Endothelial cell of umbilical vein (primary cell): ENCODE measurements around the gene TRIM3. TPM values are rescaled to one million over a fixed set of nuclear protein-coding genes. Genes with fewer than 3 reads are reported as not detected.

Experiments used
- BruUV-seq: library from RNA; stranded (reverse); fragments of 400-500 nt; replicated peaks from 2 replicates; lab custom pipeline; 2021; lab: Mats Ljungman, UMichigan
- CTCF ChIA-PET: fragments of 300-600, 350-600 bp; sonication (Branson Sonifier 250); formaldehyde crosslinking; loops from one replicate; lab custom pipeline; 2021; ENCODE audit warnings: antibody characterized with exemption, inconsistent platforms; lab: Charles Lee
- POLR2A ChIA-PET: fragments of 300-600, 350-600 bp; sonication (Branson Sonifier 250); formaldehyde crosslinking; loops from one replicate; lab custom pipeline; 2021; ENCODE audit warnings: antibody characterized with exemption, inconsistent platforms; lab: Charles Lee
- DNase-seq: peaks from one replicate; pipeline ENCODE4 v3.0.0-alpha.2; 2011; ENCODE audit warnings: low read depth, low spot score
- FAIRE-seq: peaks from 2 replicates; lab custom pipeline; 2011; peaks lifted over from hg19 to GRCh38; lab: Jason Lieb, UNC
- H2AFZ ChIP-seq: 2 replicates; pipeline ENCODE4 v1.6.0; 2012; ENCODE audit warnings: low read depth, low read length, control low read depth, inconsistent platforms
- H3K27ac ChIP-seq: 2 replicates; pipeline ENCODE4 v1.5.1; 2011; ENCODE audit warnings: low read depth, mild to moderate bottlenecking, control low read depth, low read length, moderate library complexity; ENCODE audit not compliant: insufficient read depth
- H3K27me3 ChIP-seq, 2 experiments: 2 replicates each; pipeline versions ENCODE4 v1.6.0 to v1.6.1; 2011; ENCODE audit warnings: low read length in 2 of 2, mixed read lengths in 1 of 2; ENCODE audit not compliant: control insufficient read depth in 2 of 2, insufficient read depth in 2 of 2
- H3K36me3 ChIP-seq, 2 experiments: 2 replicates in 1 of 2; 3 replicates in 1 of 2; pipeline ENCODE4 v1.5.1; 2011; ENCODE audit warnings: low read length in 2 of 2, mild to moderate bottlenecking in 1 of 2, moderate library complexity in 1 of 2; ENCODE audit not compliant: control insufficient read depth in 2 of 2, insufficient read depth in 2 of 2; ENCODE audit errors: extremely low read depth in 1 of 2
- H3K4me1 ChIP-seq: 3 replicates; pipeline ENCODE4 v1.5.1; 2011; ENCODE audit warnings: mild to moderate bottlenecking, low read length; ENCODE audit not compliant: control insufficient read depth, insufficient read depth; ENCODE audit errors: extremely low read depth
- H3K4me2 ChIP-seq: 2 replicates; pipeline ENCODE4 v1.6.1; 2011; ENCODE audit warnings: low read length, control low read depth, mixed read lengths; ENCODE audit not compliant: insufficient read depth
- H3K4me3 ChIP-seq, 3 experiments: fragments of 200-600 bp in 1 of 3; sonication (generic), shearing (Covaris generic) in 1 of 3; replicated peaks in 1 of 3; 2 replicates each; pipeline ENCODE4 v1.5.1; 2011 to 2016; ENCODE audit warnings: control low read depth in 3 of 3, low read length in 3 of 3, mild to moderate bottlenecking in 2 of 3, inconsistent platforms in 1 of 3, low read depth in 1 of 3, moderate library complexity in 1 of 3; ENCODE audit not compliant: insufficient read depth in 1 of 3
- H3K79me2 ChIP-seq: 2 replicates; pipeline ENCODE4 v1.6.0; 2012; ENCODE audit warnings: low read length, inconsistent platforms; ENCODE audit not compliant: control insufficient read depth, insufficient read depth
- H3K9ac ChIP-seq: replicated peaks from 2 replicates; pipeline ENCODE3; 2011; ENCODE audit warnings: low read length, control low read depth; ENCODE audit not compliant: insufficient read depth; ENCODE audit errors: extremely low read depth
- H3K9me1 ChIP-seq: replicated peaks from 3 replicates; pipeline ENCODE4 v1.6.0; 2011; ENCODE audit warnings: mild to moderate bottlenecking, low read length; ENCODE audit not compliant: control insufficient read depth, insufficient read depth; ENCODE audit errors: extremely low read depth
- H3K9me3 ChIP-seq: replicated peaks from 2 replicates; pipeline ENCODE4 v1.5.1; 2012; ENCODE audit warnings: low read length, inconsistent platforms; ENCODE audit not compliant: control insufficient read depth, insufficient read depth
- H4K20me1 ChIP-seq: replicated peaks from 2 replicates; pipeline ENCODE3; 2011; ENCODE audit warnings: mild to moderate bottlenecking, low read length; ENCODE audit not compliant: control insufficient read depth, insufficient read depth; ENCODE audit errors: extremely low read depth
- CTCF ChIP-seq, 2 donors: IDR thresholded peaks; 1 replicate in 1 of 2; 2 replicates in 1 of 2; pipeline ENCODE4 v1.5.1; 2011; ENCODE audit warnings: low read length in 2 of 2, mild to moderate bottlenecking in 2 of 2, moderate library complexity in 2 of 2, control low read depth in 1 of 2, inconsistent platforms in 1 of 2, low read depth in 1 of 2; ENCODE audit not compliant: insufficient read depth in 1 of 2; ENCODE audit errors: extremely low read depth in 1 of 2
- EZH2 ChIP-seq: IDR thresholded peaks from 2 replicates; pipeline ENCODE4 v1.6.1; 2012; ENCODE audit warnings: borderline replicate concordance, low read depth, mild to moderate bottlenecking, moderate library complexity, low read length, inconsistent platforms; ENCODE audit not compliant: severe bottlenecking
- FOS ChIP-seq: IDR thresholded peaks from 2 replicates; pipeline ENCODE4 v1.6.1; 2011; ENCODE audit warnings: mild to moderate bottlenecking, low read length, moderate library complexity, borderline replicate concordance; ENCODE audit not compliant: insufficient read depth
- GATA2 ChIP-seq: IDR thresholded peaks from 2 replicates; pipeline ENCODE4 v1.7.0; 2011; ENCODE audit warnings: low read depth, mild to moderate bottlenecking, moderate library complexity, mixed read lengths, low read length; ENCODE audit not compliant: insufficient read length, insufficient read depth
- JUN ChIP-seq: IDR thresholded peaks from 2 replicates; pipeline ENCODE4 v1.6.1; 2011; ENCODE audit warnings: borderline replicate concordance, low read depth; ENCODE audit not compliant: insufficient read length, insufficient read depth
- MAX ChIP-seq: IDR thresholded peaks from 2 replicates; pipeline ENCODE4 v1.6.1; 2011; ENCODE audit not compliant: insufficient read depth, insufficient read length
- MYC ChIP-seq: IDR thresholded peaks from one replicate; pipeline ENCODE4 v1.6.1; 2011; ENCODE audit warnings: mild to moderate bottlenecking, low read depth, low read length
- POLR2A ChIP-seq: IDR thresholded peaks from 2 replicates; pipeline ENCODE4 v1.6.1; 2012; ENCODE audit warnings: low read depth, mild to moderate bottlenecking, control low read depth, low read length
- POLR2AphosphoS5 ChIP-seq: IDR thresholded peaks from 2 replicates; pipeline ENCODE4 v1.6.1; 2012; ENCODE audit warnings: low read depth, mild to moderate bottlenecking, control low read depth, low read length, moderate library complexity; ENCODE audit not compliant: insufficient read depth
- dilution Hi-C: fragments of 300-500 bp; cut with MboI; formaldehyde crosslinking; loops from one replicate; pipeline ENCODE4 v1.15.0; 2019; ENCODE audit warnings: low sequenced_read_pairs; ENCODE audit not compliant: extremely low pct_ligation_motif_present
- intact Hi-C: fragments of 100-400 bp; cut with micrococcal nuclease; formaldehyde crosslinking; loops from one replicate; pipeline ENCODE4 v1.10.0; 2022
- polyA plus RNA-seq, 4 experiments: library from polyadenylated mRNA; depleted of rRNA in 3 of 4; stranded (reverse) in 3 of 4; unstranded in 1 of 4; fragments of >200 nt; gene quantifications; 2 replicates each; pipeline versions ENCODE4 v1.2.1 to v1.2.3, GENCODE V29; 2011 to 2012; ENCODE audit warnings: missing spikeins in 1 of 4
- total RNA-seq: library from RNA; stranded (reverse); gene quantifications from 2 replicates; pipeline ENCODE4 v1.2.3, GENCODE V29; 2021

TRIM3 gene
- total and polyA plus RNA-seq, 2 donors (not counting 3 experiments of a cell fraction or from before 2014, with no cell fraction given): 21.8 to 29.2 TPM

DNA sequence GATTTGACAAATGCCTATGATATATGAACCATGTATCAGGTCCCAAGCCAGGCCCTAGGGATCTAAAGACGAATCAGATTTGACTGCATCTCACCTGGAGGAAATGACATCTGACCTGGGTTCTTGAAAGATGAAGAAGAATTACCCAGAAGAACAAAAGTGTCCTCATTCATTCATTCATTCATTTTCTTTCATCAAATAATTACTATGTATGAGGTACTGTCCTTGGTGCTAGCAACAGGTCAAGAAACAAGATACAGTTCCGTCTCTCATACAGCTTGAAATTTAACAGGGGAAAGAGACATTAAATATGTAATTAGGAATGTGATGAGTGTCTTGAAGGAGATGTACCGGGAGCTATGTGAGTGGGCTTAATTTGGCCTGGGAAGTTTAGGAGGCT, 53.1 kb downstream of the TRIM3 start:
- no peak overlapping the region for H3K4me2 ChIP-seq
- POLR2A ChIA-PET: no interaction called here
- H3K36me3 ChIP-seq: no peaks in the 10 kb centered on the region
- no TSS peak for BruUV-seq
- no peaks in the 10 kb centered on the region for H3K79me2 ChIP-seq
- TF ChIP-seq JUN (no peak), MAX (no peak), POLR2A (no peak), MYC (no peak), EZH2 (no peak)
- dilution Hi-C loops (no loop called here), intact Hi-C loops (no loop called here)
- FAIRE-seq (no peak), DNase-seq (no peak)
- H2AFZ ChIP-seq: no peak overlapping the region
- peaks cover 10% of the 10 kb centered on the region for H3K4me1 ChIP-seq
- no peak overlapping the region for H3K27ac ChIP-seq
- H3K4me3 ChIP-seq: no peak overlapping the region
- no peaks in the 10 kb centered on the region for H3K9me1 ChIP-seq
- CTCF ChIA-PET: interaction anchor here (1.2 to 1.6 kb wide), 2 partner anchors 9 to 23 kb away, joined by 5 to 8 read pairs; no protein-coding TSS in a partner anchor
- H3K9me3 ChIP-seq: no peaks in the 10 kb centered on the region
- no peaks in the 10 kb centered on the region for H4K20me1 ChIP-seq
- H3K9ac ChIP-seq: no peak overlapping the region
- peaks cover 7 to 14% of the 10 kb centered on the region in 2 experiments for H3K27me3 ChIP-seq

- Histone ChIP-seq H2AFZ (peak within 1 kb of the TSS; percentile 96), H3K9me3 (no peaks in the 10 kb centered on the region), H3K4me3 (peak within 1 kb of the TSS; percentile 78 to 88 (median 86)), H3K36me3 (no peaks in the 10 kb centered on the region), H3K27ac (no peak within 1 kb of the TSS), H3K4me1 (peaks cover 10% of the 10 kb centered on the region), H3K9me1 (no peaks in the 10 kb centered on the region), H3K9ac (peak within 1 kb of the TSS; percentile 66), H3K79me2 (no peaks in the 10 kb centered on the region), H3K27me3 (peaks cover 7 to 14% of the 10 kb centered on the region in 2 experiments), H4K20me1 (no peaks in the 10 kb centered on the region), H3K4me2 (peak within 1 kb of the TSS; percentile 97)
- ChIA-PET CTCF (interaction anchor here (0.6 to 3.5 kb wide), 23 partner anchors 12 to 337 kb away, joined by 3 to 40 read pairs (median 4); partner anchors contain the start of genes ARFIP2, SMPD1 and TIMM10B), POLR2A (interaction anchor here (0.8 to 1.4 kb wide), 6 partner anchors 25 to 199 kb away, joined by 3 to 9 read pairs (median 4); partner anchors contain the start of genes SMPD1 and TRIM3)
- dilution Hi-C loops: no loop called here
- DNase-seq (peak; percentile 67), FAIRE-seq (peak; percentile 80)
- no TSS peak for BruUV-seq
- no peak for TF ChIP-seq MYC
- peak; percentile 79 for TF ChIP-seq POLR2A
- no peak for TF ChIP-seq JUN
- no peak for TF ChIP-seq FOS
- TF ChIP-seq GATA2: no peak
- TF ChIP-seq CTCF (IDR thresholded peaks at IDR 0.05; ENCODE audit: extremely low read depth in 1 of 2, insufficient read depth in 1 of 2, low read depth in 1 of 2, low read length in 2 of 2): peak in 1 of 2 donors; percentile 18
- peak; percentile 77 for TF ChIP-seq POLR2AphosphoS5
- intact Hi-C loops: loop anchor here (1.0 to 2.0 kb wide), 3 partner anchors 29 to 62 kb away; partner anchors contain the start of genes ARFIP2, SMPD1 and TIMM10B
Measured at GRCh38 chr11:6419009-6419631, 54.6 kb downstream of the TRIM3 start, which contains the start of gene APBB1. TSS of gene APBB1 (minus strand) at chr11:6419094. CDS start at chr11:6411347, 7,747 bp downstream.
